Esophagus muscularis mucosa (tissue), 3 donors: ENCODE results near the gene TGFBRAP1.

ENCODE experiments used
- POLR2A ChIP-seq: fragments of 450-650 bp; IDR thresholded peaks from one replicate; pipeline ENCODE4 v1.6.1; 2017; ENCODE audit warnings: antibody characterized with exemption, moderate library complexity, mild to moderate bottlenecking, low read depth
- TF ChIP-seq, protein P1 (sequence below), 3 experiments: fragments of 200-600 bp in 2 of 3; fragments of 450-650 bp in 1 of 3; sonication (generic) in 2 of 3; IDR thresholded peaks; one replicate each; pipeline ENCODE4 v1.5.1; 2017 to 2019; ENCODE audit warnings: antibody characterized with exemption in 3 of 3, mild to moderate bottlenecking in 2 of 3, moderate library complexity in 1 of 3

DNA sequence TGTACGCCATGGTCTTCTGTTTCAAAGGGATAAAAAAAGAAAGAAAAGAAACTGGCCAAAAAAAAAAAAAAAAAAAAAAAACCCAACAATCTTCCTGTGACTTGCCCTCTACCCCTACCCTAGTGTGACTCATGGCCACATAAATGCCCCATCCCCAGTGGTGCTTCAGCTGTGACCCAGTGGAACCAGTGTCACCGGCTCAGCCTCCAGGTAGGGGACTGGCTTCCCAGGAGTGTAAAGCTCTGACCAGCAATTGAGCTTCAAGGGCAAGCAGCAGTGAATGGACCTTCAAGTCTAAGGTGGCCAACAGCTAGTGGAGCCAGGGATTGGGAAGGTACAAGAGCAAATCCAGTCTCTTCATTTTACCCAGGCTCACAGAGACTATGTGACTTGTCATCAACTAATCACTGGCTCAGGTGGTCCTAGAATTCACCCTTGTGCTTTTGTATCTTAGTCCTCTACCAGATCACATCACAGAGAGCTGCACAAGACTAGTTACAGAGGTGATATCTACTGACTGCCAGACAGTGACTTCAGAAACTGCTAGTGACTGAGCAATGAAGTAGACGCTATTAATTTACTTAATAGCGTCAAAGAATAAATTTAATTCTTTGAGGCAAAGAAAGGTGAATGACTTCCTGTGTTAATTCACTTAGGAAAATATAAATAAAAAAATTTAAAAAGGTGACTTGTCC is 1.3 kb upstream of the TGFBRAP1 start:
- TF ChIP-seq POLR2A, result no peak
- TF ChIP-seq, protein P1, sequence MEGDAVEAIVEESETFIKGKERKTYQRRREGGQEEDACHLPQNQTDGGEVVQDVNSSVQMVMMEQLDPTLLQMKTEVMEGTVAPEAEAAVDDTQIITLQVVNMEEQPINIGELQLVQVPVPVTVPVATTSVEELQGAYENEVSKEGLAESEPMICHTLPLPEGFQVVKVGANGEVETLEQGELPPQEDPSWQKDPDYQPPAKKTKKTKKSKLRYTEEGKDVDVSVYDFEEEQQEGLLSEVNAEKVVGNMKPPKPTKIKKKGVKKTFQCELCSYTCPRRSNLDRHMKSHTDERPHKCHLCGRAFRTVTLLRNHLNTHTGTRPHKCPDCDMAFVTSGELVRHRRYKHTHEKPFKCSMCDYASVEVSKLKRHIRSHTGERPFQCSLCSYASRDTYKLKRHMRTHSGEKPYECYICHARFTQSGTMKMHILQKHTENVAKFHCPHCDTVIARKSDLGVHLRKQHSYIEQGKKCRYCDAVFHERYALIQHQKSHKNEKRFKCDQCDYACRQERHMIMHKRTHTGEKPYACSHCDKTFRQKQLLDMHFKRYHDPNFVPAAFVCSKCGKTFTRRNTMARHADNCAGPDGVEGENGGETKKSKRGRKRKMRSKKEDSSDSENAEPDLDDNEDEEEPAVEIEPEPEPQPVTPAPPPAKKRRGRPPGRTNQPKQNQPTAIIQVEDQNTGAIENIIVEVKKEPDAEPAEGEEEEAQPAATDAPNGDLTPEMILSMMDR (IDR thresholded peaks at IDR 0.05), result no peak
